A549 (cell line): ENCODE data around the gene SYT2.

Source experiments
- CEBPB ChIP-seq, 2 experiments: fragments of >200 bp in 1 of 2; sonication (Bioruptor Twin) in 1 of 2; formaldehyde crosslinking in 1 of 2; IDR thresholded peaks; 2 replicates each; pipeline ENCODE4 v1.6.1; 2012 to 2016
- CHD2 ChIP-seq: fragments of 150-350 bp; IDR thresholded peaks from 2 replicates; pipeline ENCODE4 v1.6.1; 2014; ENCODE audit warnings: low read length; ENCODE audit not compliant: partially characterized antibody
- EP300 ChIP-seq, 2 experiments: fragments of >200 bp; sonication (Bioruptor Twin); formaldehyde crosslinking; IDR thresholded peaks; 2 replicates in 1 of 2; 3 replicates in 1 of 2; pipeline ENCODE4 v1.6.1; 2016 to 2017
- KDM1A ChIP-seq: fragments of 200-600 bp; sonication (generic); IDR thresholded peaks from 2 replicates; pipeline ENCODE4 v1.6.1; 2016; ENCODE audit warnings: low read depth, mild to moderate bottlenecking
- MYC ChIP-seq: IDR thresholded peaks from 2 replicates; pipeline ENCODE4 v1.6.1; 2012; ENCODE audit warnings: mild to moderate bottlenecking, inconsistent platforms, low read length, improper control_type of control experiment, borderline replicate concordance
- POLR2A ChIP-seq: IDR thresholded peaks from 2 replicates; pipeline ENCODE4 v1.6.1; 2012; ENCODE audit warnings: mild to moderate bottlenecking, low read length
- TF ChIP-seq, protein P1 (sequence below): fragments of >200 bp; sonication (Bioruptor Twin); formaldehyde crosslinking; IDR thresholded peaks from 3 replicates; pipeline ENCODE4 v1.5.1; 2016

DNA sequence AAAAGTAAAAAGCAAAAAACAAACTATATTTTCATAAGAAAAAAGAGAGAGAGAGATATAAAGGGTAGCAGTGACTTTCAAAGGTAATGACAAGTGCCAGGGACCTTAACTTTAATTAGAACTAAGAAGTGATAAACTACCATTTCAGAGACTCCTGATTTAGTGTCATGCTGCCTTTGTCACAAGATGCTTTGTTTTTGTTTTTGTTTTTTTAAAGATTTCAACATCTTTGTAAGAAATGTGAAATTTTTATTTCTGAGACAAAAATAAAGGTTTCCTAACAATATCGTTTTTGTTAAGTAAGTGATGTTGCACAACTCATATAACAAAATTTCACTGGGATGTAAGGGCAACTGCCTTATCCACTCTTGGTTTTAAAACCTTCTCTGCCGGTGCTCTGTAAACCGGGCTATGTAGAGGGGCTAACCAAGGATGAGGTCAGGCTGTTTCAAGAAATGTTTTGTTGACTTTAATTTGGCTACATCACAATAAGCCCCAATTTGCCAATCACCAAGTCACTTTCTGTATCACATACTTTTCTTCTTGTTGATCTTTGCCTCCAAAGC is 35.2 kb upstream of the SYT2 start:
- no peak for TF ChIP-seq CHD2
- TF ChIP-seq MYC: no peak
- TF ChIP-seq, protein P1, sequence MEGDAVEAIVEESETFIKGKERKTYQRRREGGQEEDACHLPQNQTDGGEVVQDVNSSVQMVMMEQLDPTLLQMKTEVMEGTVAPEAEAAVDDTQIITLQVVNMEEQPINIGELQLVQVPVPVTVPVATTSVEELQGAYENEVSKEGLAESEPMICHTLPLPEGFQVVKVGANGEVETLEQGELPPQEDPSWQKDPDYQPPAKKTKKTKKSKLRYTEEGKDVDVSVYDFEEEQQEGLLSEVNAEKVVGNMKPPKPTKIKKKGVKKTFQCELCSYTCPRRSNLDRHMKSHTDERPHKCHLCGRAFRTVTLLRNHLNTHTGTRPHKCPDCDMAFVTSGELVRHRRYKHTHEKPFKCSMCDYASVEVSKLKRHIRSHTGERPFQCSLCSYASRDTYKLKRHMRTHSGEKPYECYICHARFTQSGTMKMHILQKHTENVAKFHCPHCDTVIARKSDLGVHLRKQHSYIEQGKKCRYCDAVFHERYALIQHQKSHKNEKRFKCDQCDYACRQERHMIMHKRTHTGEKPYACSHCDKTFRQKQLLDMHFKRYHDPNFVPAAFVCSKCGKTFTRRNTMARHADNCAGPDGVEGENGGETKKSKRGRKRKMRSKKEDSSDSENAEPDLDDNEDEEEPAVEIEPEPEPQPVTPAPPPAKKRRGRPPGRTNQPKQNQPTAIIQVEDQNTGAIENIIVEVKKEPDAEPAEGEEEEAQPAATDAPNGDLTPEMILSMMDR: no peak
- no peak for TF ChIP-seq KDM1A
- no peak for TF ChIP-seq POLR2A
- TF ChIP-seq CEBPB (IDR thresholded peaks at IDR 0.05): no peak
- no peak for TF ChIP-seq EP300 (IDR thresholded peaks at IDR 0.05)
